Measurements from ENCODE around the gene INTS6L.
"Not testable (repeated sequence)": the region's sequence is repeated elsewhere in the genome, so short reads cannot be mapped to it uniquely, and the experiment has no call there.

Gene INTS6L

GRCh38 chrX:135605906-135606305 lies 85.4 kb downstream of the INTS6L start:
- DNase-seq (ENCODE audit: low spot score), result no peak

DNA sequence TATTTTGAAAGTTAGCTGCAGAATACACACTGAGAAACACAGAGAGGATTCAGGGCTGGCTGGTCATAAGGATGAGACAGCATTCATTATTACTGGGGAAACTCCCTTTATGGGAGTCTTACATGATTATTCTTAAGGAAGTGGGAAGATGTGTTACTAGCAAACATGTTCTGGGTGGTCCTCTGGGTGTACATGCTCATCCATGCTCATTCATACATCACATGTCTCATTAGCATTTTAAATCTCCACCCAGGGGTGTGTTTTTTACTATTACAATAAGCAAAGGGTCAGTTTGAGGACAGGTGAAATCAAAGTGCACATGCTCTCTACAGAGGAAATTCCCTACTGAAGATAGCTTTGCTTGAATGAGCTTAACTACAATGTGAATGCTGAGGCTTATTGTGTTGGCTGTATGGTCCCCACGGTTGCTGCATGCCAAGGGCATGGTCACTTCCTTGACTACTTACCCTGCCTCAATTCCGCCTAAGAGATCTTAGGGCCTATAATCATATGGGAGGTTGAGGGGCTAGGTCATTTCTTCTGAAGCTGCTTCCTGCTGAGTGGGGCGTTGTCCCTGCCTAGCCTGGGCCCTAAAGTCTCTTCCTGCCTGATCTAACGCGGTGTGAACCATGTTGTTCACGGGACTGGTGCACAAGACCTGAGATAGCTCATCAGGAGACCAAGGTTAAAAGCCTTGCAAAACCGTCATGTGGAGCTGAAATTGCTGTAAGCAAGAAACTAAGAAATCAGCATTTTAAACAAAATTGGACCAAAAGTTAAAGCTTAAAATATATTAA lies 104.1 kb downstream of the INTS6L start:
- not testable (repeated sequence) for DNase-seq (ENCODE audit: low spot score)

- DNase-seq (ENCODE audit: low spot score), result no peak
Observed at GRCh38 chrX:135625995-135626394, 105.5 kb downstream of the INTS6L start.

DNA sequence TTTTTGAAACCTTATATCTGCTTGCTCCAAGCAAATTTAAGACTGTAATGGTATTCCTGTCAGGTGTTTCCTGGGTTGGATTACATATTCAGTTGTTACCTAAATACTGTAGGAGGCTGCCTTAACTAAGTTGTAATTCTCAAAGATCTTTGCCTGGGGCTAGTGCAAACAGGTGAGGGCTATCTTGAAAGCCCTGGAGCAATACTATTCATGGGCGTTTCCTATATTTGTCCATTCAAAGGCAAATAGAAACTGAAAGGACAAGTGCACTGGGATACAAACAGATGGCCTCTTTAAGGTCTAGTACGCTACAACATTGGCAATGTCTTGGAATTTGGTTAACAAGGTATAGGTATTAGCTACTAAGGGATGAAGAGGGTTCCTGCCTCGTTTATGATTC lies 108.9 kb downstream of the INTS6L start:
- no peak for DNase-seq (ENCODE audit: low spot score)
